GM11168 (cell line): ENCODE data around the gene DUSP16.
"Not testable (repeated sequence)": the region's sequence is repeated elsewhere in the genome, so short reads cannot be mapped to it uniquely, and the experiment has no call there.

Experiments used
- in situ Hi-C: fragments of 300-500 bp; cut with MboI; formaldehyde crosslinking; loops from one replicate; pipeline ENCODE4 v1.12.0; 2022; ENCODE audit warnings: low sequenced_read_pairs; ENCODE audit not compliant: unreplicated experiment

Gene DUSP16

GRCh38 chr12:12502815-12503151 lies 59.9 kb downstream of the DUSP16 start:
- in situ Hi-C loops: no loop called here

- in situ Hi-C loops: not testable (repeated sequence)
Measured at GRCh38 chr12:12502130-12502814, 60.4 kb downstream of the DUSP16 start.

GRCh38 chr12:12501121-12501520 lies 61.5 kb downstream of the DUSP16 start:
- in situ Hi-C loops: no loop called here

- in situ Hi-C loops: no loop called here
Measured at GRCh38 chr12:12499909-12500604, 62.6 kb downstream of the DUSP16 start.

- in situ Hi-C loops: no loop called here
Measured at GRCh38 chr12:12498210-12498609, 64.5 kb downstream of the DUSP16 start.

GRCh38 chr12:12495536-12495935 lies 67.1 kb downstream of the DUSP16 start:
- in situ Hi-C loops: no loop called here

- in situ Hi-C loops: no loop called here
Measured at GRCh38 chr12:12492547-12492946, 70.1 kb downstream of the DUSP16 start.

GRCh38 chr12:12491606-12492005 lies 71.1 kb downstream of the DUSP16 start:
- in situ Hi-C loops: no loop called here

- in situ Hi-C loops: no loop called here
Measured at GRCh38 chr12:12488823-12489550, 73.7 kb downstream of the DUSP16 start.

GRCh38 chr12:12488296-12488695 lies 74.4 kb downstream of the DUSP16 start:
- in situ Hi-C loops: no loop called here

- in situ Hi-C loops: no loop called here
Measured at GRCh38 chr12:12487490-12487889, 75.2 kb downstream of the DUSP16 start.

- in situ Hi-C loops: no loop called here
Measured at GRCh38 chr12:12486661-12487240, 75.9 kb downstream of the DUSP16 start.

- in situ Hi-C loops: no loop called here
Measured at GRCh38 chr12:12483438-12483837, 79.2 kb downstream of the DUSP16 start.

- in situ Hi-C loops: no loop called here
Measured at GRCh38 chr12:12482959-12483358, 79.7 kb downstream of the DUSP16 start.

GRCh38 chr12:12482150-12482761 lies 80.4 kb downstream of the DUSP16 start:
- in situ Hi-C loops: no loop called here

GRCh38 chr12:12481631-12482030 lies 81.0 kb downstream of the DUSP16 start:
- in situ Hi-C loops: no loop called here

- in situ Hi-C loops: no loop called here
Measured at GRCh38 chr12:12480074-12480473, 82.6 kb downstream of the DUSP16 start.

- in situ Hi-C loops: no loop called here
Measured at GRCh38 chr12:12477532-12477890, 85.2 kb downstream of the DUSP16 start.

GRCh38 chr12:12476857-12477531 lies 85.7 kb downstream of the DUSP16 start:
- in situ Hi-C loops: no loop called here
